Measurements from ENCODE around the gene CCNQ. TPM values are rescaled to one million over a fixed set of nuclear protein-coding genes. Genes with fewer than 3 reads are reported as not detected.

CCNQ gene
- polyA plus RNA-seq, 1 of the 3 experiments (the other 2 are of a cell fraction) = 45.3 TPM

DNA sequence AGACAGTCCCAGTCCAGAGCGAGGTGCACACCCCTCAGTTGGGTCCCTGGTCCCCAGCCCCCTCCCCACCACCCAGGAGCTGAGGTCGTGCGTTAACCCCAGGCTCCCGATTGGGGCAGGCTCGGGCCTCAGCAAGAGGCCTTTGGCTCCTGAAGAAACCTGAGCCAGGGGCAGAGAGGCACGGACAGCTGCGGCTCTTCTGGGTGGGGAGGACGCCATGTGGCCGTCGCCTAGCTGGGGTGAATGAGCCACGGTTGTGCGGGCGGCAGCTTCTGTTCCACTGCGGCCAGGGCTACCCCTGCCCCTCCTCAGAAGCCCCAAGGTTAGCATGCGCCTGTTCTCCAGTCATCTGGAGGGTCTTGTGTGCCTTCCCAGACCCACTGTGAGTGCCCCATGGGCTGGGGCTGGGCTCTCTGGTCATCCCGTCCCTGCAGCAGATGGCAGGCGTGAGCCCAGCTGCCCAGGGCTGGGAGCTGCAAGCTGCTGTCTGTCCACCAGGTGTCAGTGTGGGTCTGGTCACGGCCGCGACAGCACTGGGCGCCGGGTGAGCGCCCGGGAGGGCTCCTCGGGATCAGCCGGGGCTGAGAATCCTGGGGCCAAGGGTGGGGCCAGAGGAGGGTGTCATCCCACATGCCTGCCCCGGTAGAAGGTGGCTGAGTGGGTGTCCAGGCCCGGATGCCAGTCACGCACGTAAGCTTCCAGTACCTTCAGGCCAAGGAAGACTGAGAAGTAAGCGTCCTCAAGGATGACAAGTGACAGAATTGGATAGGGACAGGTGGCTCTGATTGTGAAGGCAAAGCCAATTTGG, 59.6 kb downstream of the CCNQ start:
- H3K9ac ChIP-seq = no peak overlapping the region
- TF ChIP-seq RAD21 (IDR thresholded peaks at IDR 0.05; ENCODE audit: low read length) = peak; percentile 77
- TF ChIP-seq GATA2 (CRISPR knock-in tag; IDR thresholded peaks at IDR 0.05) = no peak
- TF ChIP-seq CTCF (IDR thresholded peaks at IDR 0.05) = peak; percentile 91
- TF ChIP-seq SMC3 (IDR thresholded peaks at IDR 0.05; ENCODE audit: low read depth, low read length) = peak; percentile 84
- no peak for TF ChIP-seq MAX (IDR thresholded peaks at IDR 0.05; ENCODE audit: low read depth)
- 0 out of 2 replicates have a peak, but pooled peaks have one; percentile 43 for TF ChIP-seq RCOR1 (IDR thresholded peaks at IDR 0.05; ENCODE audit: low read length)
- peak; percentile 35 for TF ChIP-seq CHD2 (IDR thresholded peaks at IDR 0.05; ENCODE audit: low read length, partially characterized antibody)
- TF ChIP-seq JUND (IDR thresholded peaks at IDR 0.05) = no peak
- no peak overlapping the region for H2AFZ ChIP-seq (ENCODE audit: low read depth)
- no peaks in the 10 kb centered on the region for H3K9me2 ChIP-seq
- H3K4me3 ChIP-seq (ENCODE audit: low read depth in 2 of 2, low read length in 1 of 2) = peak overlapping the region in 1 of 2 experiments; percentile 37; a peak in 1 of 4 replicates
- ChIA-PET CTCF (interaction anchor here (0.5 to 3.9 kb wide), 50 partner anchors 10 to 599 kb away, joined by 3 to 41 read pairs (median 4); partner anchors contain the start of genes ATP2B3, CCNQ and DUSP9), POLR2A (interaction anchor here (1.7 kb wide), 1 partner anchor 13 kb away, joined by 5 read pairs; no protein-coding TSS in a partner anchor)
- 48% methylated on average over 5 of the region's 31 CpGs for WGBS (ENCODE audit: low lambda C conversion rate)
- H3K4me1 ChIP-seq (ENCODE audit: control insufficient read depth in 1 of 2, insufficient read depth in 2 of 2, low read depth in 1 of 2, low read length in 1 of 2) = peaks cover 0 to 59% of the 10 kb centered on the region in 2 experiments; a peak in 1 of 4 replicates
- no peaks in the 10 kb centered on the region for H3K36me3 ChIP-seq (replicated peaks in 1 of 2; ENCODE audit: control insufficient read depth in 1 of 2, insufficient read depth in 2 of 2, low read length in 1 of 2)
- H3K27me3 ChIP-seq (ENCODE audit: insufficient read depth) = peaks cover 41% of the 10 kb centered on the region
- no peaks in the 10 kb centered on the region for H4K20me1 ChIP-seq (ENCODE audit: insufficient read depth)
- peak; percentile 88 for DNase-seq
- no peaks in the 10 kb centered on the region for H3K9me3 ChIP-seq
- H3F3A ChIP-seq (replicated peaks; ENCODE audit: insufficient read depth) = no peaks in the 10 kb centered on the region
- H3K4me2 ChIP-seq = no peak overlapping the region
- peak overlapping the region in 1 of 2 experiments; percentile 95; a peak in 2 of 4 replicates for H3K27ac ChIP-seq (ENCODE audit: low read depth in 2 of 2, low read length in 1 of 2)
- H3K79me2 ChIP-seq (ENCODE audit: insufficient read depth) = no peaks in the 10 kb centered on the region

- ChIA-PET CTCF (interaction anchor here (1.0 to 3.9 kb wide), 21 partner anchors 11 to 176 kb away, joined by 3 to 41 read pairs (median 7); no protein-coding TSS in a partner anchor), POLR2A (interaction anchor here (1.2 to 1.7 kb wide), 2 partner anchors 12 to 17 kb away, joined by 5 to 7 read pairs; no protein-coding TSS in a partner anchor)
- Histone ChIP-seq H3K4me2 (no peak overlapping the region), H2AFZ (ENCODE audit: low read depth) (no peak overlapping the region), H3F3A (replicated peaks; ENCODE audit: insufficient read depth) (no peaks in the 10 kb centered on the region), H3K9me3 (no peaks in the 10 kb centered on the region), H3K4me3 (ENCODE audit: low read depth in 2 of 2, low read length in 1 of 2) (no peak overlapping the region), H3K4me1 (ENCODE audit: control insufficient read depth in 1 of 2, insufficient read depth in 2 of 2, low read depth in 1 of 2, low read length in 1 of 2) (peaks cover 0 to 59% of the 10 kb centered on the region in 2 experiments; a peak in 1 of 4 replicates), H3K27me3 (ENCODE audit: insufficient read depth) (peaks cover 44% of the 10 kb centered on the region), H4K20me1 (ENCODE audit: insufficient read depth) (no peaks in the 10 kb centered on the region), H3K9ac (no peak overlapping the region), H3K9me2 (no peaks in the 10 kb centered on the region), H3K79me2 (ENCODE audit: insufficient read depth) (no peaks in the 10 kb centered on the region), H3K36me3 (replicated peaks in 1 of 2; ENCODE audit: control insufficient read depth in 1 of 2, insufficient read depth in 2 of 2, low read length in 1 of 2) (no peaks in the 10 kb centered on the region), H3K27ac (ENCODE audit: low read depth in 2 of 2, low read length in 1 of 2) (peak overlapping the region in 1 of 2 experiments; percentile 95; a peak in 2 of 4 replicates)
- 0% methylated on average over 1 of the region's 17 CpGs for WGBS (ENCODE audit: low lambda C conversion rate)
- peak; percentile 86 for DNase-seq
- TF ChIP-seq MAX (IDR thresholded peaks at IDR 0.05; ENCODE audit: low read depth) = no peak
- no peak for TF ChIP-seq NFIC (IDR thresholded peaks at IDR 0.05; ENCODE audit: borderline replicate concordance)
- TF ChIP-seq MXI1 (IDR thresholded peaks at IDR 0.05; ENCODE audit: low read depth, low read length) = peak; percentile 72; the same call in 1 of the 2 replicates
- TF ChIP-seq TEAD4 (IDR thresholded peaks at IDR 0.05; ENCODE audit: borderline replicate concordance, insufficient read depth) = no peak
- TF ChIP-seq, protein P1, sequence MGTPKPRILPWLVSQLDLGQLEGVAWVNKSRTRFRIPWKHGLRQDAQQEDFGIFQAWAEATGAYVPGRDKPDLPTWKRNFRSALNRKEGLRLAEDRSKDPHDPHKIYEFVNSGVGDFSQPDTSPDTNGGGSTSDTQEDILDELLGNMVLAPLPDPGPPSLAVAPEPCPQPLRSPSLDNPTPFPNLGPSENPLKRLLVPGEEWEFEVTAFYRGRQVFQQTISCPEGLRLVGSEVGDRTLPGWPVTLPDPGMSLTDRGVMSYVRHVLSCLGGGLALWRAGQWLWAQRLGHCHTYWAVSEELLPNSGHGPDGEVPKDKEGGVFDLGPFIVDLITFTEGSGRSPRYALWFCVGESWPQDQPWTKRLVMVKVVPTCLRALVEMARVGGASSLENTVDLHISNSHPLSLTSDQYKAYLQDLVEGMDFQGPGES (IDR thresholded peaks at IDR 0.05; ENCODE audit: low read depth, low read length) = no peak
- TF ChIP-seq CHD2 (IDR thresholded peaks at IDR 0.05; ENCODE audit: low read length, partially characterized antibody) = peak; percentile 49
- TF ChIP-seq JUND (IDR thresholded peaks at IDR 0.05) = no peak
- TF ChIP-seq GATA2 (CRISPR knock-in tag; IDR thresholded peaks at IDR 0.05) = 0 out of 2 replicates have a peak, but pooled peaks have one; percentile 36
- TF ChIP-seq RFX5 (IDR thresholded peaks at IDR 0.05; ENCODE audit: low read length) = no peak
- TF ChIP-seq RXRA (IDR thresholded peaks at IDR 0.05; ENCODE audit: borderline replicate concordance, low read depth) = no peak
- TF ChIP-seq SIN3A (IDR thresholded peaks at IDR 0.05; ENCODE audit: borderline replicate concordance, low read depth, low read length) = no peak
- TF ChIP-seq FOXJ3 (CRISPR knock-in tag; IDR thresholded peaks at IDR 0.05) = no peak
- no peak for TF ChIP-seq RCOR1 (IDR thresholded peaks at IDR 0.05; ENCODE audit: low read length)
- no peak for TF ChIP-seq TCF12 (IDR thresholded peaks at IDR 0.05)
- no peak for TF ChIP-seq RAD21 (IDR thresholded peaks at IDR 0.05; ENCODE audit: low read length)
- TF ChIP-seq, protein P2, sequence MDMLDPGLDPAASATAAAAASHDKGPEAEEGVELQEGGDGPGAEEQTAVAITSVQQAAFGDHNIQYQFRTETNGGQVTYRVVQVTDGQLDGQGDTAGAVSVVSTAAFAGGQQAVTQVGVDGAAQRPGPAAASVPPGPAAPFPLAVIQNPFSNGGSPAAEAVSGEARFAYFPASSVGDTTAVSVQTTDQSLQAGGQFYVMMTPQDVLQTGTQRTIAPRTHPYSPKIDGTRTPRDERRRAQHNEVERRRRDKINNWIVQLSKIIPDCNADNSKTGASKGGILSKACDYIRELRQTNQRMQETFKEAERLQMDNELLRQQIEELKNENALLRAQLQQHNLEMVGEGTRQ (IDR thresholded peaks at IDR 0.05; ENCODE audit: borderline replicate concordance, low read depth, low read length) = no peak
- no peak for TF ChIP-seq TAF1 (IDR thresholded peaks at IDR 0.05; ENCODE audit: borderline replicate concordance, low read depth, low read length)
- no peak for TF ChIP-seq FOXM1 (IDR thresholded peaks at IDR 0.05; ENCODE audit: low read depth)
- TF ChIP-seq POLR2AphosphoS5 (IDR thresholded peaks at IDR 0.05; ENCODE audit: low read depth, low read length) = no peak
- no peak for TF ChIP-seq NRF1 (IDR thresholded peaks at IDR 0.05; ENCODE audit: low read depth, low read length)
Observed at GRCh38 chrX:153538424-153538823, 60.5 kb downstream of the CCNQ start.
